Measurements from ENCODE around the gene SH2B3.

DNA sequence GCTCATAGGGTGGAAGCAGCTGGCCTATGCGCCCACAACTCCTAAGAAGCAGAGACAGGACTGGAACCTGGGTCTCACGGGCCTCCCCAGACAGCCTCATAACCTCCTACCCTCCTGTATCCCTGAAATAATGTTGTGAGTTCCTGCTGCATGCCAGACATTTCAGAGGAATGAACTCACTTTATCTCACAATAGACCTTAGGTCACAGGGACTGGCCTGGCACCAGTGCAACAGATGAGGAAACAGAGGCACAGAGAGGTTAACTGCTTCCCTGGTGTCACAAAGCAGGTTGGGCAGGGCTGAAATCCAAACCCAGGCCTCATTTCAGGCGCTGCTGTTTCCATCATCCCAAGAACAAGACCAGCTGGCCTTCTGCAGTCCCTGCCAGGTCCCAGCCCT, 42.1 kb upstream of the SH2B3 start:
- TF ChIP-seq GATA2 (IDR thresholded peaks at IDR 0.05; ENCODE audit: low read depth, low read length) (no peak), GATA3 (IDR thresholded peaks at IDR 0.05; ENCODE audit: low read depth, low read length) (no peak)
